Loucy (cell line): ENCODE data around the gene TMBIM6.

Experiments
- CTCF ChIP-seq: fragments of 200-600 bp; sonication (generic); conservative IDR thresholded peaks from 2 replicates; pipeline ENCODE4 v1.5.1; 2014; ENCODE audit warnings: mild to moderate bottlenecking, antibody characterized with exemption, low read length
- EZH2phosphoT487 ChIP-seq: fragments of 200-600 bp; IDR thresholded peaks from 2 replicates; pipeline ENCODE4 v1.6.1; 2018; ENCODE audit warnings: antibody characterized with exemption, mild to moderate bottlenecking, moderate library complexity, borderline replicate concordance

- no peak for TF ChIP-seq CTCF
- no peak for TF ChIP-seq EZH2phosphoT487
These were observed 43.5 kb upstream of the TMBIM6 start for GRCh38 chr12:49697808-49698207.
